Stimulated activated CD4-positive, alpha-beta T cell treated with anti-CD3 and anti-CD28 coated beads, Interleukin-12 subunit alpha, Interleukin-12 subunit beta, amount 100 ng/mL, for 24 hours (primary cell): Measurements from ENCODE around the gene TMIGD1.

Source experiments
- DNase-seq, 2 experiments: peaks; one replicate each; pipeline ENCODE4 v3.0.0-alpha.2; 2020; ENCODE audit warnings: low read depth in 2 of 2

TMIGD1 gene

DNA sequence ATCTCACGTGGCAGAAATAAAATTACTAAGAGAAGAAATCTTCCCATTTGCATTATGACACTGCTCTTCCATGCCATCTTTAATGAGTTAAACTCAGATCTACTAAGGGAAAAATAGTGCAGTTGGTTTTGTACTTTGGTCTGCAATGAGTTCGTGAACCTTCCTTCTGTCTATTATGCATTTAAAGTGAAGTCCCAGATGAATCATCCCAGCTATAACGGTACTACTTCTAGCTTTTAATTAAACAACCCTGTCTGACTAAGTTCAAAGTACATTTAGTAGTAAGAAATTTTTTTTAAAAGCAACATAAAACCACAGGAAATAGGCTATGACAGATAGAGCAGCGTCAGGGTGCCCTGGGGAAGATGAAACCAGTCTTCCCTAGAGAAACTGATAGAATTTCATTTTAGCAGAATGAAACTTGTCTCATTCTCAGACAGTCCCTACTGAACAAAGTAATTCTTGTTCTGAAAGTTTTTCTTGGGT, 1.8 kb downstream of the TMIGD1 start:
- DNase-seq = peak in 1 of 2 experiments; percentile 26

DNA sequence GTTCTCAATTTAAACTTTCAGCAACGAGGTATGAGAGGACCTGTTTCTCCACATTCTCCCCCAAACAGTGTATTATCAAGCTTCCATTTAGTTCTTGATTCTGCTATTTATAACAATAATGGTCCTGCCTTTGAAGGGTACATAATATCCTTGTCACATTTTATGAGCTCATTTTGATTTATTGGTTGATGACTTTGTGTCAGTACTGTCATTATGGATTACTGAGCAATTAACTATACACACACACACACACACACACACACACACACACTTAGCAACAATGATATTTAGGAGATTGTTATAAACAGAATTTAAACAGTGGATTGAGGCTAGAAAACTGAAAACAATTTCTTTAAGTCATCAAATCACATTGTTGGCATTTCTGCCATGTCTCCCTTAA, 7.0 kb downstream of the TMIGD1 start:
- DNase-seq = no peak

DNA sequence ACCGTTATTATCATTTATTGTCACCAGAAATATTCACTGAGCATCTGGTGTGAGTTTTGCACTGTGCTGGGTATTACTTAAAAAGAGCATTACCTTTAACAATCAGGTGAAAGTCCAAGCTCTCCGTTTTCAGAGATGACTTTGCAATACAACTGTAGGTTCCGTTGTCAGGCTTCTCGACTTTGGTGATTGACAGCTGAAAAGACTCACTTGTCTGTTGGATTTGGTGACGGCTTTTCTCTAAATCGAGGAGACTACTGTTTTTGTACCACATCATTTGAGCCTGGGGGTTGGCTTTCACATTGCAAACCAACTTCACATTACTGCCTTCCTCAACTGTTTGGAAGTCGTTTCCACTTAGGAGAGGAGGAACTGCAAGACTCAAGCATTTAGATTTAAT, 9.1 kb downstream of the TMIGD1 start:
- DNase-seq = no peak

DNA sequence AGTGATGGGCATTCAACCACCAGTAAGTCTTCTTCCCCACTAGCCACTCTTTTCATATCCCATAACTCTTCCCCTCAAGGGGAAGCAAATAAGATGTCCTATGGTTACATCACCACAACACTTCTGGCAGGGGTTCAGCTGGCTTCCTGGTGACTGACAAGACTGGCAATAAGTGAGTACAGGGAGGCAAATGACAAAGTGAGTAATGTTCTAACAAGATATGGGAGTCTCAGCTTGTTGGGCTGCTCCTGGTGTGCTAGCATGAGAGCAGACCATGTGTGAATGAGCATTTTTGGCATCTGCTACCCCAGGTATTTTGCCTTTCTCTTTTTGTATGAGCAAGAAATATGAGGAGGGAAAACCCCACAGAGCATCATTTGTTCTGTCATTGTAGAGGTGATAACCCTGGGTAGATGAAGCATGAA, 9.9 kb downstream of the TMIGD1 start:
- DNase-seq = peak in 1 of 2 experiments; percentile 22

- no peak for DNase-seq
Observed at GRCh38 chr17:30323262-30323894, 10.5 kb downstream of the TMIGD1 start.

- DNase-seq = no peak
Observed at GRCh38 chr17:30321314-30321713, 12.5 kb downstream of the TMIGD1 start.

DNA sequence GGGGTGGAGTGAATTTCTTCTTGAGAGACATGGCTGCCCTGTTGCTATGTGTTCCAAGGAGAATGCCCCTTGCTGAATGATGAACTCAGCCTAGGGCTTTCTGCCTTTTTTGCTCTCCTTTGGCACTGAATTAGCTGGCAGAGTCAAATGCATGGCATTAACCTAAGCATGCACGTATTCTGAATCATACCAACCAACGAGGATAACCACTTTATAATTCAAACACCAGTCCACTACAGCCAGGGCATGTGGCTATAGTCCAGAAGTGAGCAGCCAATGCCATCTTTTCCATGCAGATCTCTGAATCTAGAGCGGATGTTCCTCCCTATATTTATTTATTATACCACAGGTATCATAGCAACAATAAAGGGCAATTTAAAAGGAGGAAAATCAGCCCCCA, 15.7 kb downstream of the TMIGD1 start:
- DNase-seq = no peak

DNA sequence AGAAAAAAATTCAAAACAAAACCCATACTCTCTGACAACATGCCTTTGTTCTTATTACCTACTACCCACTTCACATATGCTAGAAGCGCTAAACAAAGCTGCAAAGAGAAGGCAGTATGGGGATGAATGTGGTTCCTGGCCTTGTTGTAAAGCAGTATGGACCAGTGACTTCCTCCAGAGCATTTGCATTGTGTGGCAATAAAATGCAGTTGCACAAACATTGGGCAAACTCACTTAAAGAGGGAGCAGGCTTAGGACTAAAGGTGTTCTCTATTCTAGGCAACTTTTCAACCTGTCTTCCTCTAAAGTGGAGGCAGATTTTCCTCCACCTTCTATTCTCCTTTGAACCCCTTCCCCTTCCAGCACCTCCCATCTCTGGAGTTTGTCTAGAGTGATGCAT, 17.1 kb downstream of the TMIGD1 start:
- DNase-seq = no peak

- DNase-seq = no peak
Observed at GRCh38 chr17:30315106-30315505, 18.8 kb downstream of the TMIGD1 start.

GRCh38 chr17:30314474-30314873, 19.4 kb downstream of the TMIGD1 start:
- no peak for DNase-seq

DNA sequence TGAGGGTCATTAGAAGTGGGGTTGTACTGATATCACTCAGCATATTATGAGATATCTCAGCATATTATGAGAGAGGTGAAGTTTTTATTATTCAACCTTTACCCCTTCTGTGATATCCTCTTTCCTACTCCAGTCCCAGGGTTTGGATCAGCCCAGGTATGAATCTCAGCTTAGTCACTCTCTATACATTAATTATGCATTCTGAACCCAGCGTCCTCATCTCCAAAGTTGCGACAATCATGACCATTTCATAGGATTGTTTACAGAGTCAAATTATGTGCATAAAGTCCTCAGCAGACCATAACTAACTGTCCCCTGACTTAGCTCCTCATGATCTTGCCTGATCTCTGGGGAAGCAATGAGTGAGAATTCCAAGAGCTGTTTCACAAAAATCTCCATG, 21.6 kb downstream of the TMIGD1 start:
- no peak for DNase-seq

- DNase-seq = no peak
Observed at GRCh38 chr17:30310562-30310961, 23.3 kb downstream of the TMIGD1 start.

- DNase-seq = no peak
Observed at GRCh38 chr17:30309591-30309990, 24.3 kb downstream of the TMIGD1 start.

GRCh38 chr17:30308406-30308805, 25.5 kb downstream of the TMIGD1 start:
- DNase-seq = no peak

- no peak for DNase-seq
Observed at GRCh38 chr17:30304778-30305177, 29.1 kb downstream of the TMIGD1 start.

DNA sequence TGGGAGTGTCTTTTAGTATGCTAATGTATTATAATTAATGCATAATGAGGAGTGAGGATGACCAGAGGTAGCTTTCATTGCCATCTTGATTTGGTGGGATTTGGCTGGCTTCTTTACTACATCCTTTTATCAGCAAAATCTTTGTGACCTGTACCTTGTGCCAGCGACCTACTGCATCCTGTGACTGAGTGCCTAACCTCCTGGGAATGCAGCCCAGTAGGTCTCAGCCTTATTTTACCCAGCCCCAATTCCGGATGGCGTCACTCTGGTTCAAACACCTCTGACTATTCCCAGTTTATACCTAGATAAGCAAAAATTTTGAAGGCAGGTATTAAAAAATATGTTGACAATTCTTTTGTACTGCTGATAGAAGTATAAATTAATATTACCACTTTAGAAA, 31.6 kb downstream of the TMIGD1 start:
- DNase-seq = no peak

GRCh38 chr17:30300818-30301217, 33.0 kb downstream of the TMIGD1 start:
- no peak for DNase-seq

DNA sequence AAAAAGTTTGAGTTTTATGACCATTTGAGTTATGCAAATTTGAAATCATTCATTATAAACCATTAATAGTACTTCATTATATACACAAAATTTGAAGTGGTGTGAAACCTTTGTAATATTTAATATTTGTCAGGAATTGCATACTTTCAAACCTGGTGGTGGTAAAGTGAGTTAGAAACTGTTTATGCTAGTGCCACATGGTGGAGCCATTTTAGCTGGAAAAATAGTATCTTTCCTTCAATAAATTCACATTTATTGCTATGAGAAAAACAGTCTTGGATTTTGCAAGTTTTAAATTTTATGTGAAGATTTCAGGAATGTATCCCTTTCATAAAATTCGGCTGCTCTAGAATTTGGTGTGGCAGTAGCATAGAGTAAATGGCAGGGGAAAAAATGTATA, 34.9 kb downstream of the TMIGD1 start:
- DNase-seq = no peak

DNA sequence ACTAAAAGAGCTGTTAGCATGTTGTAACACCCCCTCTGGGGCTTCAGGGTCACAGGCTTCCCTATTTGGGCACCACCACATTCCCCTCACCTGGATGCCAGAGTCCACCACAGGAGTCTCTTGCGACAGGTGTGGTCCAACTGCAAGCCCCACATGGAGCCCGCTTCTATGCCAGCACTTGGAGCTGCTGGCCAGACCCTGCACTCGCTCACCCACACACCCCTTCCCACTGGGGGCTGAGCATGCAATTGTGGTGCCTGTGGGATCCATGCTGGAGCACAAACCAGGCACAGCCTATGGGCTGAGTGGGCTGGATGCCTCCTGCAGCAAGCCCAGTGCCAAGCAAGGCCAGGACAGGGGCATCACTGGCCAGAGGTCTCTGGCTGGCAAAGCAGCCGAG, 36.1 kb downstream of the TMIGD1 start:
- no peak for DNase-seq

GRCh38 chr17:30296499-30297080, 37.3 kb downstream of the TMIGD1 start:
- no peak for DNase-seq

DNA sequence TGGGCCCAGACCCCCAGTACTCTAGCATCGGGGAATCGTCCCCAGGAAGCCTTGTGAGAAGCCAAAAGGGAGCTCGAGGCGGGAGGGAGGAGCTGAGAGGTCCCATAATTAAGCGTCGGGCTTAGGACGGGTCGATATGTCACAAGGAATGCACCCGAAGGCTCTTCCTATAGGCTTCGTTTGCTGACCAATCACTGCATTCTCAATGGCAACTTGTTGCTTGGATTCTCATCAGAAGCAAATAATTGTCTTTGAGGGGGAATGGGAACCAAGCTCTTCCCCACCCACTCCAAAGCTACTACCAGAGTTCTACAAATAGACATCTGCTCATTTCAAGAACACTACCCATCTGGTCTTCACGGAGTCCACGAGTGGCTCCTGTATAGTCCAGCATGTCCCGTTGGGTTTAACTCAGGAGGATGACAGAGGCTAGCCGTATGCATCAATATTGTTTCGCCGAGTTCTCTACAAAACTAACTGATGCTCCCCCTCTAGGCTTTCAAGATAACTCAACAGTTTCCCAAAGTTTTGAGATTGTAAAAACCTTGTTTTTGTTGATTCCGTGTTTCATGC, 41.5 kb downstream of the TMIGD1 start:
- no peak for DNase-seq

DNA sequence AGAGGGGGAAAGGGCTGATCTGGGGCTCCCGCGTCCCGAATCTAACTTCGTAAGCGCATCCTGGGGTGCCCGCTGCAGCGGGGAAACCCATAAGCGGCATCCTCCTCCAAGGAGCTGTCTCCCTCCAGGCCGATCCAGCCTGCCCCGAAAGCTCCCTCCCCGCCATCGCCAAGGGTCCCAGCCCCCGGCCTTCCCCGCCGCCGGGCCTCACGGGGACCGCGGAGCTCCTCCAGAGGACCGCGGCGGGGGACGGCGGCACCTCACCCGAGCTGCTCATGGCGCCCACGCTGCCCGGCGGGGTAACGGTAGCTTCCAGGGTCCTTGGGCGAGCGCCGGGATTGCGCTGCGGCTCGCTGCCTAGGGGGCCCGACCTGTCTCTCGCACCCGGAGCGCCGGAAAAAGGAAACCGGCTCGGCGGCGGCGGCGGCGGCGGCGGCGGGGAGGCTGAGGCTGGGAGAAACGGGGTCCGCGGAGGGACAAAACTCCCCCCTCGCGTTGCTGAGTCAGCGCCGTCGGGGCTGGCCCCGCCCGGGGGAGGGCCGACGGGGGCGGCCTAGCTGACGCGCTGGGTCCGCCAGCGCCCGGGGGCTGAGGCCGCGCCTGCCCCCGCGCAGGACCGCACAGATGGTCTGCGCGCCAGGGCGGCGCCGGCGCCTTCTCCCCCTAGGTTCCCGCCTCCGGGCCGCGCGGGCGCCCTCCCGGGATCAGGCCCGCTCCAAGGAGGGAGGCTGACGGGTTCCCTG, 42.1 kb downstream of the TMIGD1 start, which contains the start of gene BLMH:
BLMH (minus strand) TSS at position 402 of the 743 bp plus-strand sequence; CDS start at position 277, 125 bp downstream.
- DNase-seq = peak; percentile 66 to 79
